ENCODE data around the gene C1QTNF7. TPM values are rescaled to one million over a fixed set of nuclear protein-coding genes. Genes with fewer than 3 reads are reported as not detected.

Gene C1QTNF7
- total and polyA plus RNA-seq, 2 of the 13 experiments (the other 11 are each of a cell fraction or from before 2014, with no cell fraction given) = not detected

- ATAC-seq = no peak
- POLR2A ChIA-PET = no interaction called here
- no peaks in the 10 kb centered on the region for H3K9me3 ChIP-seq (ENCODE audit: low read length)
These were observed 14.2 kb upstream of the C1QTNF7 start for GRCh38 chr4:15413623-15414019.

More at GRCh38 chr4:15413623-15414019, 14.2 kb upstream of the C1QTNF7 start:
- Histone ChIP-seq H4K20me1 (ENCODE audit: insufficient read depth, low read length) (no peaks in the 10 kb centered on the region), H3K4me3 (replicated peaks in 1 of 3; ENCODE audit: insufficient read depth in 1 of 3, low read depth in 2 of 3, low read length in 3 of 3) (no peak overlapping the region), H3K27me3 (ENCODE audit: control insufficient read depth in 1 of 2, insufficient read depth in 2 of 2, low read length in 2 of 2) (no peaks in the 10 kb centered on the region), H3K9ac (ENCODE audit: insufficient read depth, low read depth, low read length) (no peak overlapping the region), H3K36me3 (replicated peaks in 1 of 2; ENCODE audit: control insufficient read depth in 1 of 2, insufficient read depth in 2 of 2, low read length in 2 of 2) (no peaks in the 10 kb centered on the region), H3K4me1 (ENCODE audit: insufficient read depth, low read length) (no peaks in the 10 kb centered on the region), H3K79me2 (ENCODE audit: insufficient read depth, low read length) (no peaks in the 10 kb centered on the region), H3K27ac (ENCODE audit: extremely low read length, insufficient read depth, low read length) (no peak overlapping the region), H2AFZ (ENCODE audit: low read length) (no peak overlapping the region), H3K4me2 (ENCODE audit: low read depth, low read length) (no peak overlapping the region)
- intact Hi-C loops (cut with micrococcal nuclease; ENCODE audit: unreplicated experiment) = no loop called here
- FAIRE-seq = no peak
- 58% methylated on average over 2 of the region's 2 CpGs for WGBS (ENCODE audit: low lambda C conversion rate)
- in situ Hi-C loops (cut with HindIII; ENCODE audit: extremely low pct_ligation_motif_present, low pct_unique_long_range_greater_than_20kb) = no loop called here
- CTCF ChIA-PET (ENCODE audit: low intra/inter-chr PET ratio, low total read pairs) = no interaction called here
- no peak for DNase-seq (ENCODE audit: low spot score)
- TF ChIP-seq MXD3 (CRISPR knock-in tag; IDR thresholded peaks at IDR 0.05) (no peak), ARNT (IDR thresholded peaks at IDR 0.05) (no peak), ZNF891 (CRISPR knock-in tag; IDR thresholded peaks at IDR 0.05) (no peak), KDM4B (CRISPR knock-in tag; IDR thresholded peaks at IDR 0.05) (no peak), CHD4 (IDR thresholded peaks at IDR 0.05; ENCODE audit: borderline replicate concordance, low read length) (no peak), HDAC1 (CRISPR knock-in tag; IDR thresholded peaks at IDR 0.05) (no peak), ZMYM2 (CRISPR knock-in tag; IDR thresholded peaks at IDR 0.05) (no peak), ZBTB43 (CRISPR knock-in tag; conservative IDR thresholded peaks at IDR 0.05) (no peak), ZNF230 (CRISPR knock-in tag; IDR thresholded peaks at IDR 0.05) (no peak), NKX3-1 (CRISPR knock-in tag; IDR thresholded peaks at IDR 0.05) (no peak)
- TF ChIP-seq, protein P1, sequence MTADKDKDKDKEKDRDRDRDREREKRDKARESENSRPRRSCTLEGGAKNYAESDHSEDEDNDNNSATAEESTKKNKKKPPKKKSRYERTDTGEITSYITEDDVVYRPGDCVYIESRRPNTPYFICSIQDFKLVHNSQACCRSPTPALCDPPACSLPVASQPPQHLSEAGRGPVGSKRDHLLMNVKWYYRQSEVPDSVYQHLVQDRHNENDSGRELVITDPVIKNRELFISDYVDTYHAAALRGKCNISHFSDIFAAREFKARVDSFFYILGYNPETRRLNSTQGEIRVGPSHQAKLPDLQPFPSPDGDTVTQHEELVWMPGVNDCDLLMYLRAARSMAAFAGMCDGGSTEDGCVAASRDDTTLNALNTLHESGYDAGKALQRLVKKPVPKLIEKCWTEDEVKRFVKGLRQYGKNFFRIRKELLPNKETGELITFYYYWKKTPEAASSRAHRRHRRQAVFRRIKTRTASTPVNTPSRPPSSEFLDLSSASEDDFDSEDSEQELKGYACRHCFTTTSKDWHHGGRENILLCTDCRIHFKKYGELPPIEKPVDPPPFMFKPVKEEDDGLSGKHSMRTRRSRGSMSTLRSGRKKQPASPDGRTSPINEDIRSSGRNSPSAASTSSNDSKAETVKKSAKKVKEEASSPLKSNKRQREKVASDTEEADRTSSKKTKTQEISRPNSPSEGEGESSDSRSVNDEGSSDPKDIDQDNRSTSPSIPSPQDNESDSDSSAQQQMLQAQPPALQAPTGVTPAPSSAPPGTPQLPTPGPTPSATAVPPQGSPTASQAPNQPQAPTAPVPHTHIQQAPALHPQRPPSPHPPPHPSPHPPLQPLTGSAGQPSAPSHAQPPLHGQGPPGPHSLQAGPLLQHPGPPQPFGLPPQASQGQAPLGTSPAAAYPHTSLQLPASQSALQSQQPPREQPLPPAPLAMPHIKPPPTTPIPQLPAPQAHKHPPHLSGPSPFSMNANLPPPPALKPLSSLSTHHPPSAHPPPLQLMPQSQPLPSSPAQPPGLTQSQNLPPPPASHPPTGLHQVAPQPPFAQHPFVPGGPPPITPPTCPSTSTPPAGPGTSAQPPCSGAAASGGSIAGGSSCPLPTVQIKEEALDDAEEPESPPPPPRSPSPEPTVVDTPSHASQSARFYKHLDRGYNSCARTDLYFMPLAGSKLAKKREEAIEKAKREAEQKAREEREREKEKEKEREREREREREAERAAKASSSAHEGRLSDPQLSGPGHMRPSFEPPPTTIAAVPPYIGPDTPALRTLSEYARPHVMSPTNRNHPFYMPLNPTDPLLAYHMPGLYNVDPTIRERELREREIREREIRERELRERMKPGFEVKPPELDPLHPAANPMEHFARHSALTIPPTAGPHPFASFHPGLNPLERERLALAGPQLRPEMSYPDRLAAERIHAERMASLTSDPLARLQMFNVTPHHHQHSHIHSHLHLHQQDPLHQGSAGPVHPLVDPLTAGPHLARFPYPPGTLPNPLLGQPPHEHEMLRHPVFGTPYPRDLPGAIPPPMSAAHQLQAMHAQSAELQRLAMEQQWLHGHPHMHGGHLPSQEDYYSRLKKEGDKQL (CRISPR knock-in tag; IDR thresholded peaks at IDR 0.05; ENCODE audit: low read depth) = no peak
- no TSS peak for BruUV-seq (replicated peaks)
